Measurements from ENCODE around the gene ZC3H13. TPM values are rescaled to one million over a fixed set of nuclear protein-coding genes. Genes with fewer than 3 reads are reported as not detected.

ZC3H13 gene
- total and polyA plus RNA-seq, 2 donors (not counting 1 experiment from before 2014, with no cell fraction given): 4.8 to 65.7 TPM

DNA sequence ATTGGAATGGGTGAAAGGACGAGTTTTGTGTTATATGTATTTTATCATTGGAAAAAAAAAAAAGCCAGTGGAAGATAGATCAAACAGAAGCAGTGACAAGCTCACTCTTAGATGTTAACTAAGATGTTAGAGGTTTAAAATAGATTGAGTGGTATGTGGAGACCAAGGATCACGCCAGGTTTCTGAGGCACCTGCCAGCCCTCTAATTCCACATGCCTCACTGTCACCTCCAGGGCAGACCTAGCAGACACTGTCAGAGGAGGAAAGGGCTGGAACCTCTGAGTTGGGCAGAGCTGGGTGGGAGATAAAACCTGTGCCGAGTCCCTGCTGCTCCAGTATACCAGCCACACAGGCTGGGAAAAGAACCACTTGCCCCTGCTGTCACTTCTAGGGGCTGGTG, 143.5 kb downstream of the ZC3H13 start:
- Mint-ChIP-seq H3K4me1 (no peaks in the 10 kb centered on the region), H3K4me3 (no peak overlapping the region), H3K27ac (no peak overlapping the region), H3K9me3 (ENCODE audit: insufficient read depth) (no peaks in the 10 kb centered on the region), H3K27me3 (no peaks in the 10 kb centered on the region)
- Histone ChIP-seq H3K4me2 (replicated peaks; ENCODE audit: low read depth, low read length, poor library complexity, severe bottlenecking) (no peak overlapping the region), H3K4me3 (ENCODE audit: control extremely low read depth in 1 of 5, extremely low read depth in 1 of 5, insufficient read depth in 1 of 5, low read depth in 2 of 5, low read length in 4 of 5) (no peak overlapping the region), H3K27ac (ENCODE audit: low read length in 2 of 2) (no peak overlapping the region), H3K4me1 (ENCODE audit: control insufficient read depth in 2 of 2, insufficient read depth in 2 of 2, low read length in 2 of 2) (no peaks in the 10 kb centered on the region), H3K9ac (ENCODE audit: low read length) (no peak overlapping the region), H3K79me2 (ENCODE audit: control insufficient read depth, insufficient read depth, low read length) (no peaks in the 10 kb centered on the region), H2AFZ (ENCODE audit: insufficient read depth, low read depth, low read length, poor library complexity, severe bottlenecking) (no peak overlapping the region), H3K36me3 (replicated peaks in 1 of 2; ENCODE audit: control extremely low read depth in 1 of 2, control insufficient read depth in 1 of 2, extremely low read depth in 1 of 2, insufficient read depth in 2 of 2, low read length in 1 of 2) (no peaks in the 10 kb centered on the region), H3K27me3 (replicated peaks in 1 of 4; ENCODE audit: control extremely low read depth in 1 of 4, control insufficient read depth in 3 of 4, insufficient read depth in 4 of 4, low read length in 3 of 4) (no peaks in the 10 kb centered on the region), H3K9me3 (ENCODE audit: control extremely low read depth in 1 of 3, control insufficient read depth in 2 of 3, insufficient read depth in 1 of 3, low read length in 2 of 3) (no peaks in the 10 kb centered on the region), H4K20me1 (ENCODE audit: control insufficient read depth, insufficient read depth, low read length, poor library complexity, severe bottlenecking) (no peaks in the 10 kb centered on the region)
- TF ChIP-seq, protein P1, sequence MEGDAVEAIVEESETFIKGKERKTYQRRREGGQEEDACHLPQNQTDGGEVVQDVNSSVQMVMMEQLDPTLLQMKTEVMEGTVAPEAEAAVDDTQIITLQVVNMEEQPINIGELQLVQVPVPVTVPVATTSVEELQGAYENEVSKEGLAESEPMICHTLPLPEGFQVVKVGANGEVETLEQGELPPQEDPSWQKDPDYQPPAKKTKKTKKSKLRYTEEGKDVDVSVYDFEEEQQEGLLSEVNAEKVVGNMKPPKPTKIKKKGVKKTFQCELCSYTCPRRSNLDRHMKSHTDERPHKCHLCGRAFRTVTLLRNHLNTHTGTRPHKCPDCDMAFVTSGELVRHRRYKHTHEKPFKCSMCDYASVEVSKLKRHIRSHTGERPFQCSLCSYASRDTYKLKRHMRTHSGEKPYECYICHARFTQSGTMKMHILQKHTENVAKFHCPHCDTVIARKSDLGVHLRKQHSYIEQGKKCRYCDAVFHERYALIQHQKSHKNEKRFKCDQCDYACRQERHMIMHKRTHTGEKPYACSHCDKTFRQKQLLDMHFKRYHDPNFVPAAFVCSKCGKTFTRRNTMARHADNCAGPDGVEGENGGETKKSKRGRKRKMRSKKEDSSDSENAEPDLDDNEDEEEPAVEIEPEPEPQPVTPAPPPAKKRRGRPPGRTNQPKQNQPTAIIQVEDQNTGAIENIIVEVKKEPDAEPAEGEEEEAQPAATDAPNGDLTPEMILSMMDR (IDR thresholded peaks at IDR 0.05): no peak
- TF ChIP-seq EZH2 (IDR thresholded peaks at IDR 0.05; ENCODE audit: borderline replicate concordance, insufficient read depth, low read depth, low read length, poor library complexity, severe bottlenecking): no peak
- CTCF ChIA-PET: no interaction called here
- 75% methylated on average over 2 of the region's 3 CpGs for whole genome bisulfite sequencing (ENCODE audit: insufficient coverage)
- intact Hi-C loops (cut with micrococcal nuclease): no loop called here
- ATAC-seq (ENCODE audit: low read depth) (no peak), DNase-seq (no peak)
- POLR2A ChIA-PET: no interaction called here

DNA sequence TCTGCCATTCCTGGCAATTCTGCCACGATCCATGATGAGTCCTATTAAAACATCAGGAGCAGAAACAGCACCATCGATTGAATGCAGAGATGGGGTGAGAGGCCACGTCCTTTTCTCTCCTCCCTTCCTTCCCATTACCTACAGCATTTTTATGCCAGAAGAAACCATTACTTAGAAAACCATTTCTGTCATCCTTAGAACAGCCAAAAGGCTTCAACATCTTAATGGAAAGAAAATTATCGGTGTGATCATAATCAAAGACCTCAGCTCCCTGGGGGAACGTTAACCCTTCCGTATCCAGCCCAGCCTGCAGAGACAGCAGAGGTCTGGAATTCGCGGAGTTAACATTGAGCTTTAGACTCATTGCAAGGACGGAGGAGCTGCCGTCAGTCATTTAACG, 145.0 kb downstream of the ZC3H13 start:
- DNase-seq (no peak), ATAC-seq (ENCODE audit: low read depth) (no peak)
- Histone ChIP-seq H3K9me3 (ENCODE audit: control extremely low read depth in 1 of 3, control insufficient read depth in 2 of 3, insufficient read depth in 1 of 3, low read length in 2 of 3) (no peaks in the 10 kb centered on the region), H3K27ac (ENCODE audit: low read length in 2 of 2) (no peak overlapping the region), H3K4me1 (ENCODE audit: control insufficient read depth in 2 of 2, insufficient read depth in 2 of 2, low read length in 2 of 2) (no peaks in the 10 kb centered on the region), H3K79me2 (ENCODE audit: control insufficient read depth, insufficient read depth, low read length) (no peaks in the 10 kb centered on the region), H3K4me3 (ENCODE audit: control extremely low read depth in 1 of 5, extremely low read depth in 1 of 5, insufficient read depth in 1 of 5, low read depth in 2 of 5, low read length in 4 of 5) (no peak overlapping the region), H3K9ac (ENCODE audit: low read length) (no peak overlapping the region), H2AFZ (ENCODE audit: insufficient read depth, low read depth, low read length, poor library complexity, severe bottlenecking) (no peak overlapping the region), H3K4me2 (replicated peaks; ENCODE audit: low read depth, low read length, poor library complexity, severe bottlenecking) (no peak overlapping the region), H4K20me1 (ENCODE audit: control insufficient read depth, insufficient read depth, low read length, poor library complexity, severe bottlenecking) (no peaks in the 10 kb centered on the region), H3K36me3 (replicated peaks in 1 of 2; ENCODE audit: control extremely low read depth in 1 of 2, control insufficient read depth in 1 of 2, extremely low read depth in 1 of 2, insufficient read depth in 2 of 2, low read length in 1 of 2) (no peaks in the 10 kb centered on the region), H3K27me3 (replicated peaks in 1 of 4; ENCODE audit: control extremely low read depth in 1 of 4, control insufficient read depth in 3 of 4, insufficient read depth in 4 of 4, low read length in 3 of 4) (no peaks in the 10 kb centered on the region)
- TF ChIP-seq, protein P1 (IDR thresholded peaks at IDR 0.05): no peak
- TF ChIP-seq EZH2 (IDR thresholded peaks at IDR 0.05; ENCODE audit: borderline replicate concordance, insufficient read depth, low read depth, low read length, poor library complexity, severe bottlenecking): no peak
- POLR2A ChIA-PET: no interaction called here
- CTCF ChIA-PET: no interaction called here
- 86% methylated on average over 11 of the region's 11 CpGs for WGBS (ENCODE audit: insufficient coverage)
- Mint-ChIP-seq H3K4me1 (no peaks in the 10 kb centered on the region), H3K27ac (no peak overlapping the region), H3K4me3 (no peak overlapping the region), H3K27me3 (no peaks in the 10 kb centered on the region), H3K9me3 (ENCODE audit: insufficient read depth) (no peaks in the 10 kb centered on the region)
- intact Hi-C loops (cut with micrococcal nuclease): no loop called here

Other genes starting within 250 kb of the ZC3H13 start
- not detected in 2 replicates for gene SIAH3, start 201.0 kb downstream of the ZC3H13 start, total RNA-seq
- gene SIAH3, start 201.0 kb downstream of the ZC3H13 start, polyA plus RNA-seq: not detected in 2 replicates
- gene CPB2, start 52.3 kb upstream of the ZC3H13 start, total RNA-seq: not detected in 2 replicates
- not detected in 2 replicates for gene CPB2, start 52.3 kb upstream of the ZC3H13 start, polyA plus RNA-seq
- gene LCP1, start 129.4 kb upstream of the ZC3H13 start, total RNA-seq: 243 TPM in 2 replicates
- gene LCP1, start 129.4 kb upstream of the ZC3H13 start, polyA plus RNA-seq: 119 and 151 TPM in 2 replicates
- gene LRRC63, start 159.2 kb upstream of the ZC3H13 start, total RNA-seq: 0.25 TPM in 1 of 2 replicates, not detected in the other
- 0.06 and 0.09 TPM in 2 replicates for gene LRRC63, start 159.2 kb upstream of the ZC3H13 start, polyA plus RNA-seq

All from B cell (primary cell).